ENCODE results near the gene MYEOV. TPM values are rescaled to one million over a fixed set of nuclear protein-coding genes. Genes with fewer than 3 reads are reported as not detected.

The MYEOV gene
- total and polyA plus RNA-seq, 10 of the 15 experiments (the other 5 are each of a cell fraction or from before 2014, with no cell fraction given) = 0.05 to 0.40 (median 0.26) TPM; not detected in 3

- ChIA-PET SMC1A (ENCODE audit: uncharacterized antibody, unreplicated experiment) (interaction anchor here (1.3 to 3.8 kb wide), 2 partner anchors 12 to 36 kb away, joined by 3 to 16 read pairs; no protein-coding TSS in a partner anchor), RAD21 (ENCODE audit: unreplicated experiment) (interaction anchor here (1.7 kb wide), 1 partner anchor 178 kb away, joined by 3 read pairs; the partner anchor contains the start of gene SMIM38), CTCF (interaction anchor here (0.7 to 1.8 kb wide), 3 partner anchors 21 to 40 kb away, joined by 4 to 5 read pairs (median 4); no protein-coding TSS in a partner anchor), POLR2A (interaction anchor here (1.2 to 1.9 kb wide), 2 partner anchors 36 to 51 kb away, joined by 3 to 6 read pairs; no protein-coding TSS in a partner anchor)
- Histone ChIP-seq H3K9me3 (replicated peaks; ENCODE audit: control insufficient read depth, insufficient read depth, low read length) (no peaks in the 10 kb centered on the region; the same call in 2 of the 3 replicates), H3K4me3 (no peak overlapping the region), H3K27me3 (replicated peaks in 1 of 2; ENCODE audit: control insufficient read depth in 2 of 2, insufficient read depth in 2 of 2, low read length in 1 of 2) (no peaks in the 10 kb centered on the region), H3K79me2 (ENCODE audit: control insufficient read depth, insufficient read depth, low read length) (no peaks in the 10 kb centered on the region), H4K20me1 (ENCODE audit: control insufficient read depth, insufficient read depth) (no peaks in the 10 kb centered on the region), H3K9ac (ENCODE audit: control insufficient read depth, insufficient read depth, low read length) (no peak overlapping the region), H3K27ac (ENCODE audit: control insufficient read depth, insufficient read depth) (no peak overlapping the region), H3K4me1 (ENCODE audit: control insufficient read depth, insufficient read depth, low read length) (peaks cover 12% of the 10 kb centered on the region), H2AFZ (ENCODE audit: control insufficient read depth, low read depth, low read length) (no peak overlapping the region), H3K4me2 (ENCODE audit: control insufficient read depth, insufficient read depth) (no peak overlapping the region), H3K36me3 (ENCODE audit: control insufficient read depth in 2 of 2, insufficient read depth in 2 of 2, low read length in 1 of 2) (no peaks in the 10 kb centered on the region)
- FAIRE-seq (no peak), DNase-seq (ENCODE audit: low read depth, low spot score) (no peak), ATAC-seq (no peak)
- in situ Hi-C loops (cut with MboI) (no loop called here), intact Hi-C loops (cut with micrococcal nuclease; ENCODE audit: unreplicated experiment) (no loop called here)
- 24% methylated on average over 2 of the region's 2 CpGs for WGBS (ENCODE audit: insufficient coverage, insufficient replicate concordance, low lambda C conversion rate, missing lambda C conversion rate)
- TF ChIP-seq ZBTB33 (IDR thresholded peaks at IDR 0.05) (no peak), YY1 (IDR thresholded peaks at IDR 0.05; ENCODE audit: low read depth, low read length) (no peak), NR2C2 (IDR thresholded peaks at IDR 0.05; ENCODE audit: borderline replicate concordance, control insufficient read depth, insufficient read length, low read depth) (no peak), MLLT1 (IDR thresholded peaks at IDR 0.05) (no peak), PML (IDR thresholded peaks at IDR 0.05; ENCODE audit: low read length) (no peak), BRCA1 (IDR thresholded peaks at IDR 0.05; ENCODE audit: low read depth, low read length) (no peak), POLR2AphosphoS5 (IDR thresholded peaks at IDR 0.05; ENCODE audit: low read length) (no peak), BMI1 (IDR thresholded peaks at IDR 0.05; ENCODE audit: borderline replicate concordance) (no peak), NR2C1 (IDR thresholded peaks at IDR 0.05) (no peak), TAF1 (IDR thresholded peaks at IDR 0.05; ENCODE audit: borderline replicate concordance, low read depth, low read length) (no peak), SIN3A (IDR thresholded peaks at IDR 0.05; ENCODE audit: low read depth, low read length) (no peak), ASH2L (IDR thresholded peaks at IDR 0.05; ENCODE audit: borderline replicate concordance, low read depth) (no peak), MAX (IDR thresholded peaks at IDR 0.05; ENCODE audit: low read depth, low read length) (no peak), ESRRA (IDR thresholded peaks at IDR 0.05; ENCODE audit: low read length) (no peak), KDM1A (IDR thresholded peaks at IDR 0.05; ENCODE audit: borderline replicate concordance) (no peak)
- no TSS peak for BruUV-seq (replicated peaks)
Observed at GRCh38 chr11:69333149-69333710, 39.3 kb downstream of the MYEOV start.
